IMR-90 (cell line): ENCODE results near the gene MRPL4. TPM values are rescaled to one million over a fixed set of nuclear protein-coding genes. Genes with fewer than 3 reads are reported as not detected.

Source experiments
- ATAC-seq: fragments of 200-7000 bp; cut with Tn5 transposase; 2 replicates; pipeline ENCODE4 v1.9.1; 2020; ENCODE audit warnings: low read depth, mild to moderate bottlenecking, moderate library complexity
- BruUV-seq: library from RNA; stranded (reverse); fragments of 400-500 nt; replicated peaks from 2 replicates; lab custom pipeline; 2021; lab: Mats Ljungman, UMichigan
- CTCF ChIA-PET: fragments of 300-600 bp; formaldehyde crosslinking; extraction: SDS; loops from one replicate; lab custom pipeline; 2021; ENCODE audit warnings: antibody characterized with exemption; lab: Yijun Ruan, JAX
- POLR2A ChIA-PET: fragments of 300-600 bp; sonication (Branson Sonifier 250); formaldehyde crosslinking; loops from one replicate; lab custom pipeline; 2022; ENCODE audit warnings: antibody characterized with exemption; ENCODE audit not compliant: unreplicated experiment; lab: Charles Lee
- DNase-seq: peaks from one replicate; pipeline ENCODE4 v3.0.0; 2013
- H2AFZ ChIP-seq: replicated peaks from 2 replicates; pipeline ENCODE3; 2013; ENCODE audit warnings: low read length, mild to moderate bottlenecking; ENCODE audit not compliant: poor library complexity
- H2AK5ac ChIP-seq: 2 replicates; pipeline ENCODE4 v1.6.1; 2013; ENCODE audit warnings: low read depth, low read length, inconsistent platforms
- H2AK9ac ChIP-seq: replicated peaks from 2 replicates; pipeline ENCODE3; 2013; ENCODE audit warnings: mild to moderate bottlenecking, low read depth, low read length, moderate library complexity; ENCODE audit not compliant: poor library complexity
- H2BK120ac ChIP-seq: 2 replicates; pipeline ENCODE4 v1.6.1; 2013; ENCODE audit warnings: low read depth, low read length, inconsistent platforms
- H2BK15ac ChIP-seq: 3 replicates; pipeline ENCODE4 v1.6.1; 2013; ENCODE audit warnings: low read depth, low read length, inconsistent platforms
- H2BK20ac ChIP-seq: 2 replicates; pipeline ENCODE4 v1.6.1; 2013; ENCODE audit warnings: low read depth, mild to moderate bottlenecking, inconsistent platforms, low read length, moderate library complexity
- H2BK5ac ChIP-seq: 2 replicates; pipeline ENCODE4 v1.6.1; 2013; ENCODE audit warnings: mild to moderate bottlenecking, low read depth, low read length, inconsistent platforms; ENCODE audit not compliant: poor library complexity, severe bottlenecking
- H3K14ac ChIP-seq: replicated peaks from 2 replicates; pipeline ENCODE4 v1.6.1; 2013; ENCODE audit warnings: low read depth, low read length, inconsistent platforms
- H3K18ac ChIP-seq: 2 replicates; pipeline ENCODE4 v1.6.1; 2013; ENCODE audit warnings: low read depth, low read length, control low read depth
- H3K23ac ChIP-seq: 2 replicates; pipeline ENCODE4 v1.6.1; 2013; ENCODE audit warnings: low read depth, low read length, inconsistent platforms
- H3K27ac ChIP-seq: 2 replicates; pipeline ENCODE4 v1.5.1; 2013; ENCODE audit warnings: mild to moderate bottlenecking, control low read depth, low read length; ENCODE audit not compliant: insufficient read depth
- H3K27me3 ChIP-seq: 2 replicates; pipeline ENCODE4 v1.6.1; 2013; ENCODE audit warnings: low read length; ENCODE audit not compliant: control insufficient read depth, insufficient read depth
- H3K36me3 ChIP-seq: 2 replicates; pipeline ENCODE4 v1.6.1; 2013; ENCODE audit warnings: low read length, mixed read lengths; ENCODE audit not compliant: control insufficient read depth, insufficient read depth
- H3K4ac ChIP-seq: 2 replicates; pipeline ENCODE4 v1.6.1; 2013; ENCODE audit warnings: low read depth, low read length, inconsistent platforms
- H3K4me1 ChIP-seq: 2 replicates; pipeline ENCODE4 v1.6.1; 2013; ENCODE audit warnings: low read length, mixed read lengths; ENCODE audit not compliant: control insufficient read depth, insufficient read depth
- H3K4me2 ChIP-seq: 2 replicates; pipeline ENCODE4 v1.6.1; 2013; ENCODE audit warnings: low read depth, mild to moderate bottlenecking, control low read depth, low read length, moderate library complexity
- H3K4me3 ChIP-seq: 2 replicates; pipeline ENCODE4 v1.5.1; 2013; ENCODE audit warnings: low read depth, mild to moderate bottlenecking, control low read depth, low read length, moderate library complexity; ENCODE audit not compliant: insufficient read depth
- H3K56ac ChIP-seq: 2 replicates; pipeline ENCODE4 v1.6.1; 2013; ENCODE audit warnings: low read length, inconsistent platforms; ENCODE audit not compliant: insufficient read depth; ENCODE audit errors: extremely low read depth
- H3K79me1 ChIP-seq, 2 experiments: 2 replicates each; pipeline ENCODE4 v1.6.1; 2013; ENCODE audit warnings: low read length in 2 of 2, inconsistent platforms in 1 of 2, low read depth in 1 of 2
- H3K9ac ChIP-seq: 2 replicates; pipeline ENCODE4 v1.6.1; 2013; ENCODE audit warnings: low read depth, low read length, control low read depth
- H3K9me1 ChIP-seq: 2 replicates; pipeline ENCODE4 v1.6.1; 2013; ENCODE audit warnings: low read length, inconsistent platforms; ENCODE audit not compliant: insufficient read depth
- H3K9me3 ChIP-seq: 2 replicates; pipeline ENCODE4 v1.6.1; 2013; ENCODE audit warnings: low read length; ENCODE audit not compliant: control insufficient read depth, insufficient read depth
- H4K20me1 ChIP-seq: 2 replicates; pipeline ENCODE4 v1.6.1; 2013; ENCODE audit warnings: low read length, inconsistent platforms; ENCODE audit not compliant: insufficient read depth
- H4K5ac ChIP-seq: 2 replicates; pipeline ENCODE4 v1.6.1; 2013; ENCODE audit warnings: mild to moderate bottlenecking, low read depth, low read length, control low read depth
- H4K8ac ChIP-seq, 2 experiments: 2 replicates each; pipeline ENCODE4 v1.6.1; 2013; ENCODE audit warnings: low read depth in 2 of 2, low read length in 2 of 2, control low read depth in 1 of 2, inconsistent platforms in 1 of 2
- H4K91ac ChIP-seq: 2 replicates; pipeline ENCODE4 v1.6.1; 2013; ENCODE audit warnings: low read depth, low read length, inconsistent platforms; ENCODE audit not compliant: insufficient read depth
- BHLHE40 ChIP-seq: fragments of 150-350 bp; IDR thresholded peaks from 2 replicates; pipeline ENCODE4 v1.6.1; 2016; ENCODE audit warnings: mild to moderate bottlenecking, low read depth, low read length
- CEBPB ChIP-seq: IDR thresholded peaks from 2 replicates; pipeline ENCODE4 v1.6.1; 2012; ENCODE audit warnings: low read depth, low read length, improper control_type of control experiment
- CHD1 ChIP-seq: IDR thresholded peaks from 2 replicates; pipeline ENCODE4 v1.6.1; 2012; ENCODE audit warnings: low read depth, low read length, improper control_type of control experiment
- CTCF ChIP-seq: conservative IDR thresholded peaks from 2 replicates; pipeline ENCODE4 v1.5.1; 2012; ENCODE audit warnings: mild to moderate bottlenecking, low read depth, low read length, improper control_type of control experiment
- ELK1 ChIP-seq: fragments of 150-350 bp; IDR thresholded peaks from 2 replicates; pipeline ENCODE4 v1.6.1; 2016; ENCODE audit warnings: low read depth, mild to moderate bottlenecking, low read length, moderate library complexity, borderline replicate concordance
- FOS ChIP-seq: fragments of 150-350 bp; IDR thresholded peaks from 2 replicates; pipeline ENCODE4 v1.6.1; 2016; ENCODE audit warnings: low read depth, low read length
- MAFK ChIP-seq: IDR thresholded peaks from 2 replicates; pipeline ENCODE4 v1.6.1; 2012; ENCODE audit warnings: low read depth, low read length, improper control_type of control experiment
- MAZ ChIP-seq: IDR thresholded peaks from 2 replicates; pipeline ENCODE4 v1.6.1; 2012; ENCODE audit warnings: low read depth, mild to moderate bottlenecking, low read length, improper control_type of control experiment, moderate library complexity, borderline replicate concordance
- MXI1 ChIP-seq: IDR thresholded peaks from 2 replicates; pipeline ENCODE4 v1.6.1; 2012; ENCODE audit warnings: low read depth, mild to moderate bottlenecking, low read length, moderate library complexity, borderline replicate concordance
- NFE2L2 ChIP-seq: fragments of 150-350 bp; IDR thresholded peaks from 2 replicates; pipeline ENCODE4 v1.6.1; 2016; ENCODE audit warnings: low read depth, mild to moderate bottlenecking, low read length
- POLR2A ChIP-seq: IDR thresholded peaks from 2 replicates; pipeline ENCODE4 v1.6.1; 2012; ENCODE audit warnings: mild to moderate bottlenecking, low read depth, low read length
- RAD21 ChIP-seq: IDR thresholded peaks from 2 replicates; pipeline ENCODE4 v1.6.1; 2012; ENCODE audit warnings: low read length, improper control_type of control experiment
- RCOR1 ChIP-seq: IDR thresholded peaks from 2 replicates; pipeline ENCODE4 v1.6.1; 2012; ENCODE audit warnings: mild to moderate bottlenecking, low read length, improper control_type of control experiment; ENCODE audit not compliant: insufficient replicate concordance
- RFX5 ChIP-seq: IDR thresholded peaks from 2 replicates; pipeline ENCODE4 v1.8.0; 2012; ENCODE audit warnings: low read depth, mild to moderate bottlenecking, low read length, moderate library complexity
- SMC3 ChIP-seq: fragments of 150-350 bp; IDR thresholded peaks from 2 replicates; pipeline ENCODE4 v1.6.1; 2016; ENCODE audit warnings: low read depth, mild to moderate bottlenecking, antibody characterized with exemption, low read length, moderate library complexity
- USF2 ChIP-seq: fragments of 150-350 bp; IDR thresholded peaks from 2 replicates; pipeline ENCODE4 v1.6.1; 2017; ENCODE audit warnings: mild to moderate bottlenecking, antibody characterized with exemption, low read length, low read depth
- WGBS, 2 experiments: methylation state at CpG; one replicate each; pipeline versions ENCODE4 v1.1.5 to v1.1.7; 2013; ENCODE audit warnings: missing lambda C conversion rate in 2 of 2; ENCODE audit not compliant: insufficient read length in 1 of 2; ENCODE audit errors: extremely low coverage in 2 of 2; 5-methylcytosine and 5-hydroxymethylcytosine counted together
- dilution Hi-C: fragments of 300-500 bp; cut with HindIII; formaldehyde crosslinking; loops from one replicate; pipeline ENCODE4 v1.14.3; 2018; ENCODE audit warnings: low sequenced_read_pairs; ENCODE audit not compliant: unreplicated experiment
- in situ Hi-C: fragments of 300-500 bp; cut with MboI; formaldehyde crosslinking; loops from 3 replicates; pipeline ENCODE4 v1.14.3; 2019; ENCODE audit warnings: low sequenced_read_pairs, inconsistent platforms, mixed read lengths
- intact Hi-C: fragments of 100-400 bp; cut with micrococcal nuclease; formaldehyde crosslinking; loops from 2 replicates; pipeline ENCODE4 v1.10.0; 2022
- polyA plus RNA-seq, 3 experiments: library from polyadenylated mRNA; depleted of rRNA; stranded (reverse); fragments of >200 nt; gene quantifications; 2 replicates each; pipeline ENCODE4 v1.2.3, GENCODE V29; 2012; ENCODE audit warnings: low replicate concordance in 1 of 3
- total RNA-seq: library from RNA; depleted of rRNA; stranded (reverse); fragments of >200 nt; gene quantifications from 2 replicates; pipeline ENCODE4 v1.2.3, GENCODE V29; 2012

The MRPL4 gene
- total and polyA plus RNA-seq, 2 of the 4 experiments (the other 2 are of a cell fraction): 32.8 to 108 TPM

- H3K23ac ChIP-seq: no peak overlapping the region
- peak overlapping the region; percentile 70 for H2AK9ac ChIP-seq
- POLR2A ChIA-PET: no interaction called here
- H3K27ac ChIP-seq: no peak overlapping the region
- H2BK5ac ChIP-seq: no peak overlapping the region
- intact Hi-C loops (no loop called here), dilution Hi-C loops (no loop called here), in situ Hi-C loops (loop anchor here (5.0 kb wide), 1 partner anchor 127 kb away; no protein-coding TSS in a partner anchor)
- H4K20me1 ChIP-seq: no peaks in the 10 kb centered on the region
- no peak overlapping the region for H4K5ac ChIP-seq
- no peaks in the 10 kb centered on the region for H3K9me3 ChIP-seq
- 100% methylated on average over 1 of the region's 8 CpGs; no CpG with 5 or more reads in 1 of the 2 experiments for WGBS, 2 experiments
- H3K79me1 ChIP-seq: peaks cover 3 to 4% of the 10 kb centered on the region in 2 experiments; a peak in 2 of 4 replicates
- no TSS peak for BruUV-seq
- H4K8ac ChIP-seq: no peak overlapping the region
- H3K4me1 ChIP-seq: no peaks in the 10 kb centered on the region
- CTCF ChIA-PET: interaction anchor here (0.6 to 2.5 kb wide), 4 partner anchors 10 to 329 kb away, joined by 4 to 9 read pairs (median 6); no protein-coding TSS in a partner anchor
- no peak overlapping the region for H2BK15ac ChIP-seq
- no peak overlapping the region for H3K4me3 ChIP-seq
- no peak overlapping the region for H3K9ac ChIP-seq
- no peak overlapping the region for H4K91ac ChIP-seq
- H3K14ac ChIP-seq: no peak overlapping the region
- no peak overlapping the region for H2BK120ac ChIP-seq
- H2AFZ ChIP-seq: no peak overlapping the region
- no peaks in the 10 kb centered on the region for H3K27me3 ChIP-seq
- DNase-seq (no peak), ATAC-seq (no peak)
- TF ChIP-seq CHD1 (no peak), NFE2L2 (no peak), POLR2A (no peak), FOS (no peak), MAZ (no peak), MXI1 (no peak), CTCF (no peak), BHLHE40 (no peak), USF2 (no peak), MAFK (no peak), SMC3 (no peak), CEBPB (no peak), RFX5 (no peak), RAD21 (no peak), ELK1 (no peak), RCOR1 (no peak)
- no peak overlapping the region for H3K56ac ChIP-seq
- H3K36me3 ChIP-seq: peaks cover 30% of the 10 kb centered on the region
- no peaks in the 10 kb centered on the region for H3K9me1 ChIP-seq
- no peak overlapping the region for H3K4ac ChIP-seq
- no peak overlapping the region for H3K4me2 ChIP-seq
- no peak overlapping the region for H3K18ac ChIP-seq
- no peak overlapping the region for H2BK20ac ChIP-seq
- no peak overlapping the region for H2AK5ac ChIP-seq
Measured at GRCh38 chr19:10260141-10260584, 8.1 kb downstream of the MRPL4 start.
